ENCODE measurements around the gene WIPF2. TPM values are rescaled to one million over a fixed set of nuclear protein-coding genes. Genes with fewer than 3 reads are reported as not detected.

The WIPF2 gene
- total and polyA plus RNA-seq, 2 donors from 2014 or later: 9.9 to 36.4 TPM

DNA sequence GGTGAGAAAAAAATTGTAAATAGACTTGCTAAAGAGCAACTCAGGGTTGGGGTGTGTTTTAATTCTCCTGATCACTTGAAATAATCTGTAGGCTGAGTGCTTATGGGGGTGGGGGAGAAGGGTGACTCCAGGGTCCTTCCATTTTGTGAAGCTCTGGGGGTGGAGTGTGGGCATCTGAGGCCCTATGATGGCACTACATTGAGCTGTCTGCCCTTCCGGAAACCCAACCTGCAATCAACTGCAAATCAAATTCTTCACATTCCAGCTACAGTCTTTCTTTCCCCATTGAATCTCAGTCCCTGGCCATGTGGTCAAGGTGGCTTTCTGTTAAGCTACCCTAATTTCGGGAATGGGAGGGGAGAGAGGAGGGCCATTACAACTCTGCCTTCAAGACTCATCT, 62.6 kb downstream of the WIPF2 start:
- Histone ChIP-seq H3K36me3 (ENCODE audit: control insufficient read depth in 2 of 3, insufficient read depth in 3 of 3, low read length in 3 of 3) (peaks cover 7 to 19% (median 16%) of the 10 kb centered on the region in 3 donors), H3K4me1 (ENCODE audit: control insufficient read depth in 2 of 3, insufficient read depth in 2 of 3, low read depth in 1 of 3, low read length in 3 of 3) (peaks cover 0 to 10% (median 7%) of the 10 kb centered on the region in 3 donors), H3K27ac (ENCODE audit: low read depth in 2 of 2, low read length in 2 of 2) (no peak overlapping the region), H3K9ac (ENCODE audit: low read length in 3 of 3) (no peak overlapping the region), H3K27me3 (ENCODE audit: control insufficient read depth, insufficient read depth, low read length) (no peaks in the 10 kb centered on the region), H3K9me3 (ENCODE audit: control insufficient read depth in 2 of 3, insufficient read depth in 1 of 3, low read length in 3 of 3) (no peaks in the 10 kb centered on the region), H3K4me3 (ENCODE audit: low read length in 3 of 3) (no peak overlapping the region)
- TF ChIP-seq, protein P1, sequence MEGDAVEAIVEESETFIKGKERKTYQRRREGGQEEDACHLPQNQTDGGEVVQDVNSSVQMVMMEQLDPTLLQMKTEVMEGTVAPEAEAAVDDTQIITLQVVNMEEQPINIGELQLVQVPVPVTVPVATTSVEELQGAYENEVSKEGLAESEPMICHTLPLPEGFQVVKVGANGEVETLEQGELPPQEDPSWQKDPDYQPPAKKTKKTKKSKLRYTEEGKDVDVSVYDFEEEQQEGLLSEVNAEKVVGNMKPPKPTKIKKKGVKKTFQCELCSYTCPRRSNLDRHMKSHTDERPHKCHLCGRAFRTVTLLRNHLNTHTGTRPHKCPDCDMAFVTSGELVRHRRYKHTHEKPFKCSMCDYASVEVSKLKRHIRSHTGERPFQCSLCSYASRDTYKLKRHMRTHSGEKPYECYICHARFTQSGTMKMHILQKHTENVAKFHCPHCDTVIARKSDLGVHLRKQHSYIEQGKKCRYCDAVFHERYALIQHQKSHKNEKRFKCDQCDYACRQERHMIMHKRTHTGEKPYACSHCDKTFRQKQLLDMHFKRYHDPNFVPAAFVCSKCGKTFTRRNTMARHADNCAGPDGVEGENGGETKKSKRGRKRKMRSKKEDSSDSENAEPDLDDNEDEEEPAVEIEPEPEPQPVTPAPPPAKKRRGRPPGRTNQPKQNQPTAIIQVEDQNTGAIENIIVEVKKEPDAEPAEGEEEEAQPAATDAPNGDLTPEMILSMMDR (IDR thresholded peaks at IDR 0.05; ENCODE audit: borderline replicate concordance, extremely low read depth, insufficient read depth): no peak
- FAIRE-seq (no peak), DNase-seq (no peak)
- intact Hi-C loops (cut with DNase I): loop anchor here (10.0 kb wide), 1 partner anchor 267 kb away; the partner anchor contains the start of gene CSF3

DNA sequence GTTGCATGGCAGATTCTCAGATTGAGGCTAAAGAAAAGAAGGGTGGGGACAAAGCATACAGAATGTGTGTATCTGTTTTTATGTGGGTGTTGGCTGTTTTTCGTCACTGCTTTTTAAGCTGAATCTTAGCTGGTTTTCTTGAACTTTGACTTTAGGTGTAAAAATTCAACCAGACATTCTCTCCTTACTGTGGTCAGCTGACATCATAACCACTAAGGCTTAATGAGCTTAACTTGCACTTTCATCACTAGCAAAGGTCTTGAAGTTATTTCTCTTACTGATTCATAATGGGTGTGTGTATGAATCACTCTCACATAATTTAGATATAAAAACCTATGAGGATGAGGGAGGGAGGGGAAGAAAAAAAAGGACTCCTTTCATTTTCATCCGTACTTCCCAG, 64.6 kb downstream of the WIPF2 start:
- H3K4me1 ChIP-seq (ENCODE audit: control insufficient read depth in 2 of 3, insufficient read depth in 2 of 3, low read depth in 1 of 3, low read length in 3 of 3): peaks cover 0 to 13% (median 10%) of the 10 kb centered on the region in 3 donors
- TF ChIP-seq, protein P1 (IDR thresholded peaks at IDR 0.05; ENCODE audit: borderline replicate concordance, extremely low read depth, insufficient read depth): no peak
- peak overlapping the region; percentile 52 to 86 for H3K27ac ChIP-seq (ENCODE audit: low read depth in 2 of 2, low read length in 2 of 2)
- H3K9ac ChIP-seq (ENCODE audit: low read length in 3 of 3): peak overlapping the region in 1 of 3 donors; percentile 17
- intact Hi-C loops (cut with DNase I): loop anchor here (10.0 kb wide), 1 partner anchor 269 kb away; the partner anchor contains the start of gene CSF3
- H3K4me3 ChIP-seq (ENCODE audit: low read length in 3 of 3): peak overlapping the region in 1 of 3 donors; percentile 28
- FAIRE-seq (peak; percentile 15), DNase-seq (no peak)
- H3K27me3 ChIP-seq (ENCODE audit: control insufficient read depth, insufficient read depth, low read length): no peaks in the 10 kb centered on the region
- peaks cover 0 to 10% (median 5%) of the 10 kb centered on the region in 3 donors for H3K36me3 ChIP-seq (ENCODE audit: control insufficient read depth in 2 of 3, insufficient read depth in 3 of 3, low read length in 3 of 3)
- H3K9me3 ChIP-seq (ENCODE audit: control insufficient read depth in 2 of 3, insufficient read depth in 1 of 3, low read length in 3 of 3): no peaks in the 10 kb centered on the region

DNA sequence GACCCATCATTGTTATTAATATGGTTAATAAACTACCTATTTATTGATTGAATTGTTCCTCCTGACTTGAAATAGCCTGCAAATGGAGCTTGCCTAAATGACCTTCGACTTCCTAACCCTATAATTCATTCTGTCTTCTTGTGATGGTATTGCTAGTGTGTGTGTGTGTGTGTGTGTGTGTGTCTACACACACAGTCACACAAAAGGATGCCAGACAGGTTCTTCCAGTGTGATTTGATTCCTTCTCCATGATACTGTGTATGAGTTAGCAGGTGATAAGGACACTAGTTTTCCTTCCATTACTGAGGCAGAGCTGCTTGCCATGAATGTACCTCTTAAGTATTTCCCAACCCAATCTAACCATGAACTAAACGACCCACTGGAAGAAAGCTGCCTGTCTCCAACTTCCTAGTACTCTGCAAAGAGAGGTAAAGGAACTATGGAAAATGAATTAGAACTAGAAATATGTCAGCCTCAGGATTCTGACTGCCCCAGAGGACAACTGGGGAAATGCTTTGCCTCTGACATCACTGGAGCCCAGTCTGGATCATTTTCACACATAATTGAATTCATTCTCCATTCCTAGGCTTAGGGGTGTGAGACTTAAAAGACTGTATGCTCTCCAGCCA, 65.1 kb downstream of the WIPF2 start:
- H3K27ac ChIP-seq (ENCODE audit: low read depth in 2 of 2, low read length in 2 of 2): peak overlapping the region; percentile 52 to 86

More for the DNA sequence above, 65.1 kb downstream of the WIPF2 start:
- TF ChIP-seq, protein P1 (IDR thresholded peaks at IDR 0.05; ENCODE audit: borderline replicate concordance, extremely low read depth, insufficient read depth): no peak
- no peak for FAIRE-seq
- DNase-seq: peak in 2 of 5 donors; percentile 30 to 40
- no peaks in the 10 kb centered on the region for H3K9me3 ChIP-seq (ENCODE audit: control insufficient read depth in 2 of 3, insufficient read depth in 1 of 3, low read length in 3 of 3)
- H3K27me3 ChIP-seq (ENCODE audit: control insufficient read depth, insufficient read depth, low read length): no peaks in the 10 kb centered on the region
- intact Hi-C loops (cut with DNase I): loop anchor here (10.0 kb wide), 1 partner anchor 269 kb away; the partner anchor contains the start of gene CSF3
- H3K4me1 ChIP-seq (ENCODE audit: control insufficient read depth in 2 of 3, insufficient read depth in 2 of 3, low read depth in 1 of 3, low read length in 3 of 3): peaks cover 0 to 13% (median 10%) of the 10 kb centered on the region in 3 donors
- H3K4me3 ChIP-seq (ENCODE audit: low read length in 3 of 3): peak overlapping the region in 1 of 3 donors; percentile 28
- H3K9ac ChIP-seq (ENCODE audit: low read length in 3 of 3): no peak overlapping the region
- H3K36me3 ChIP-seq (ENCODE audit: control insufficient read depth in 2 of 3, insufficient read depth in 3 of 3, low read length in 3 of 3): peaks cover 0 to 8% (median 5%) of the 10 kb centered on the region in 3 donors
